Spinal cord (tissue), 10 donors: Measurements from ENCODE around the gene POLR1F. TPM values are rescaled to one million over a fixed set of nuclear protein-coding genes. Genes with fewer than 3 reads are reported as not detected.

Source experiments
- DNase-seq, 6 donors: peaks; one replicate each; pipeline versions ENCODE4 v3.0.0 to v3.0.0-alpha.2; 2013 to 2015; ENCODE audit warnings: low spot score in 6 of 6, low read depth in 4 of 6
- H3K27ac ChIP-seq: one replicate; pipeline ENCODE4 v1.5.1; 2013; ENCODE audit warnings: low read depth, low read length, control low read depth
- H3K27me3 ChIP-seq: one replicate; pipeline ENCODE4 v1.6.1; 2013; ENCODE audit warnings: low read length; ENCODE audit not compliant: control insufficient read depth, insufficient read depth
- H3K36me3 ChIP-seq: one replicate; pipeline ENCODE4 v1.6.1; 2013; ENCODE audit warnings: low read length; ENCODE audit not compliant: control insufficient read depth, insufficient read depth
- H3K4me1 ChIP-seq: one replicate; pipeline ENCODE4 v1.6.1; 2013; ENCODE audit warnings: low read length; ENCODE audit not compliant: control insufficient read depth, insufficient read depth
- H3K4me3 ChIP-seq: one replicate; pipeline ENCODE4 v1.5.1; 2013; ENCODE audit warnings: low read depth, low read length, control low read depth
- H3K9me3 ChIP-seq: one replicate; pipeline ENCODE4 v1.6.1; 2013; ENCODE audit warnings: low read length; ENCODE audit not compliant: control insufficient read depth, insufficient read depth
- WGBS: methylation state at CpG from one replicate; pipeline ENCODE4 v1.1.5; 2013; ENCODE audit warnings: missing lambda C conversion rate; ENCODE audit not compliant: insufficient coverage; 5-methylcytosine and 5-hydroxymethylcytosine counted together
- long read RNA-seq, 4 donors: transcript quantifications; one replicate each; lab custom pipeline, GENCODE V29; 2026
- polyA plus RNA-seq, 2 donors: library from polyadenylated mRNA; unstranded; fragments of 120-200 nt; gene quantifications; one replicate each; pipeline ENCODE4 v1.2.1, GENCODE V29; 2013; ENCODE audit not compliant: insufficient read length in 2 of 2
- total RNA-seq, 2 donors: library from RNA; depleted of rRNA in 1 of 2; stranded (reverse); fragments of 120-200 nt in 1 of 2; fragments of >200 nt in 1 of 2; gene quantifications; one replicate each; pipeline versions ENCODE4 v1.2.3 to v1.2.4, GENCODE V29; 2013 to 2014
- donor health status: healthy.

The POLR1F gene, protein sequence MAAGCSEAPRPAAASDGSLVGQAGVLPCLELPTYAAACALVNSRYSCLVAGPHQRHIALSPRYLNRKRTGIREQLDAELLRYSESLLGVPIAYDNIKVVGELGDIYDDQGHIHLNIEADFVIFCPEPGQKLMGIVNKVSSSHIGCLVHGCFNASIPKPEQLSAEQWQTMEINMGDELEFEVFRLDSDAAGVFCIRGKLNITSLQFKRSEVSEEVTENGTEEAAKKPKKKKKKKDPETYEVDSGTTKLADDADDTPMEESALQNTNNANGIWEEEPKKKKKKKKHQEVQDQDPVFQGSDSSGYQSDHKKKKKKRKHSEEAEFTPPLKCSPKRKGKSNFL
- 10 to 100 TPM; 15.3 to 21.4 TPM for total RNA-seq
- 10 to 100 TPM in 1 of 2 donors, 1 to 10 TPM in 1; 9.4 to 11.0 TPM for polyA plus RNA-seq
- long read RNA-seq, donor 1, transcript TWISTNB-201 (4 exons, 3,942 nt), result major isoform, 7 of 8 reads
- long read RNA-seq, donor 1, partial matches to known transcripts, result 0 of 8 reads
- long read RNA-seq, donor 1, other reads (novel, unspliced or antisense), result 0 of 8 reads
- long read RNA-seq, donor 2, partial matches to known transcripts, result 0 of 3 reads
- long read RNA-seq, donor 2, other reads (novel, unspliced or antisense), result 0 of 3 reads
- long read RNA-seq, donor 3, transcript TWISTNB-201 (4 exons, 3,942 nt), result major isoform, 7 of 7 reads
- long read RNA-seq, donor 3, partial matches to known transcripts, result 0 of 7 reads
- long read RNA-seq, donor 3, other reads (novel, unspliced or antisense), result 0 of 7 reads
- long read RNA-seq, donor 4, transcript TWISTNB-201 (4 exons, 3,942 nt), result major isoform, 6 of 7 reads
- long read RNA-seq, donor 4, partial matches to known transcripts, result 0 of 7 reads
- long read RNA-seq, donor 4, other reads (novel, unspliced or antisense), result 0 of 7 reads

GRCh38 chr7:19708397-19709248 lies at the start of gene POLR1F:
Gene POLR1F (minus strand): TSS chr7:19709037. CDS start chr7:19709016, 21 bp downstream.
- H3K4me3 ChIP-seq, result peak within 1 kb of the TSS; percentile 98
- WGBS, result under 1% methylated on average over 56 of the region's 56 CpGs
- peak; percentile 96 to 99 (median 98) for DNase-seq
- no peaks in the 10 kb centered on the region for H3K9me3 ChIP-seq
- H3K4me1 ChIP-seq, result no peaks in the 10 kb centered on the region
- H3K27me3 ChIP-seq, result no peaks in the 10 kb centered on the region
- H3K36me3 ChIP-seq, result peaks cover 2% of the 10 kb centered on the region
- H3K27ac ChIP-seq, result peak within 1 kb of the TSS; percentile 74

GRCh38 chr7:19754521-19755116 lies 45.8 kb upstream of the POLR1F start:
- Histone ChIP-seq H3K27ac (no peak overlapping the region), H3K9me3 (no peaks in the 10 kb centered on the region), H3K27me3 (no peaks in the 10 kb centered on the region), H3K4me1 (no peaks in the 10 kb centered on the region), H3K4me3 (no peak overlapping the region), H3K36me3 (no peaks in the 10 kb centered on the region)
- WGBS, result 0% methylated on average over 2 of the region's 6 CpGs
- peak in 2 of 6 donors; percentile 54 to 74 for DNase-seq

DNA sequence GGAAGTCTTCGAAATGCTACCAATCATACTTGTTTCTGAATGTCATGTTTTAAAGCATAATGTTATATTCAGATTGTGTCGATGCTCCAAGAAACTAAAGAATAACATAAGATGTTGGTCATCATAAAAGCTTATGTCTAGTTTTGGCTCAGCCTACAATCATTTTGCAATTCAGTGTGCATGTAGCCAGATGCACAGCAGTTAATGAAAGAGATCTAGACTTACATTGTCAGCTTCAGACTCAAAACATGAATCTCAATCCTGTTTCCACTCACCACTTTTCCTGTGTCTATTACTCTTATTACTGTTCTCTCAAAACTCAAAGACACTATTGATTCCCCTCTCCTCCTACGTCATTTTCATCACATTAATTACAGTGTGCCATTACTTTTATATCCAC lies 43.2 kb upstream of the POLR1F start:
- H3K4me1 ChIP-seq, result no peaks in the 10 kb centered on the region
- no peaks in the 10 kb centered on the region for H3K27me3 ChIP-seq
- no peak overlapping the region for H3K27ac ChIP-seq
- no peak for DNase-seq
- no peak overlapping the region for H3K4me3 ChIP-seq
- WGBS, result no CpG with 5 or more reads among the region's 3 CpGs
- H3K9me3 ChIP-seq, result no peaks in the 10 kb centered on the region
- H3K36me3 ChIP-seq, result no peaks in the 10 kb centered on the region

GRCh38 chr7:19749658-19750057 lies 40.8 kb upstream of the POLR1F start:
- Histone ChIP-seq H3K36me3 (no peaks in the 10 kb centered on the region), H3K4me3 (no peak overlapping the region), H3K27me3 (no peaks in the 10 kb centered on the region), H3K9me3 (no peaks in the 10 kb centered on the region), H3K4me1 (no peaks in the 10 kb centered on the region), H3K27ac (no peak overlapping the region)
- no peak for DNase-seq
- 92% methylated on average over 2 of the region's 4 CpGs for WGBS

- Histone ChIP-seq H3K36me3 (no peaks in the 10 kb centered on the region), H3K27ac (no peak overlapping the region), H3K27me3 (no peaks in the 10 kb centered on the region), H3K4me3 (no peak overlapping the region), H3K9me3 (no peaks in the 10 kb centered on the region), H3K4me1 (no peaks in the 10 kb centered on the region)
- peak in 5 of 6 donors; percentile 36 to 90 (median 44) for DNase-seq
- WGBS, result no CpG with 5 or more reads among the region's 4 CpGs
These were observed 39.0 kb upstream of the POLR1F start for GRCh38 chr7:19747740-19748339.

DNA sequence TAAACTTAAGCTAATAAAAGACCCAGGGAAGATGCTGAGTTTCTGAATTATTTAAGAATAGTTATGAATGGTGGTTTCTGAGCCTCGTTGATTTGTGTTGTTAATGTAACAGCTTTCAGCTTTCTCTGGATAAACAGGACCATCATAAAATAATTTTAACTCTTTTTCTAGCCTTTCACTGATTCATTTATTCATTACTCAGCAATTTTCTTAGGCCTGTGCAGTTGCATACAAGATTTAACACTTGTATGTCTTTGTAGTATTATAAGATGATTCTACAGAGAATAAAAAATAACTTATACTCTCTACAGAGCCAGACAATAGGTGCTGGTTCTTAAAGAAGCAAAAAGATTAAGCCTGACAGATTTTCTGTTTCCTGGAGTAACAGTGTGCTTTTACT lies 35.2 kb upstream of the POLR1F start:
- H3K36me3 ChIP-seq, result no peaks in the 10 kb centered on the region
- no peaks in the 10 kb centered on the region for H3K4me1 ChIP-seq
- H3K27ac ChIP-seq, result no peak overlapping the region
- no peak for DNase-seq
- no peak overlapping the region for H3K4me3 ChIP-seq
- H3K9me3 ChIP-seq, result no peaks in the 10 kb centered on the region
- no CpG with 5 or more reads among the region's 1 CpG for WGBS
- H3K27me3 ChIP-seq, result no peaks in the 10 kb centered on the region

- no peaks in the 10 kb centered on the region for H3K9me3 ChIP-seq
- no peaks in the 10 kb centered on the region for H3K27me3 ChIP-seq
- H3K4me3 ChIP-seq, result no peak overlapping the region
- no peaks in the 10 kb centered on the region for H3K36me3 ChIP-seq
- peak in 2 of 6 donors; percentile 9 to 72 for DNase-seq
- no peak overlapping the region for H3K27ac ChIP-seq
- 100% methylated on average over 2 of the region's 3 CpGs for WGBS
- no peaks in the 10 kb centered on the region for H3K4me1 ChIP-seq
These were observed 19.9 kb upstream of the POLR1F start for GRCh38 chr7:19728716-19729115.

- Histone ChIP-seq H3K36me3 (no peaks in the 10 kb centered on the region), H3K9me3 (no peaks in the 10 kb centered on the region), H3K4me1 (no peaks in the 10 kb centered on the region), H3K27ac (no peak overlapping the region), H3K4me3 (no peak overlapping the region), H3K27me3 (no peaks in the 10 kb centered on the region)
- DNase-seq, result no peak
- 86% methylated on average over 2 of the region's 5 CpGs for WGBS
These were observed 16.9 kb upstream of the POLR1F start for GRCh38 chr7:19725770-19726169.
